Right renal pelvis (tissue), 4 donors: ENCODE data around the gene PRXL2A. TPM values are rescaled to one million over a fixed set of nuclear protein-coding genes. Genes with fewer than 3 reads are reported as not detected.
"Not testable (repeated sequence)": the region's sequence is repeated elsewhere in the genome, so short reads cannot be mapped to it uniquely, and the experiment has no call there.

Source experiments
- DNase-seq, 4 donors: peaks; one replicate each; pipeline ENCODE4 v3.0.0-alpha.2; 2013; ENCODE audit warnings: low read depth in 4 of 4, low spot score in 3 of 4, missing footprints in 1 of 4
- polyA plus RNA-seq, 4 donors: library from polyadenylated mRNA; unstranded; fragments of 120-200 nt; gene quantifications; one replicate each; pipeline ENCODE4 v1.2.1, GENCODE V29; 2013; ENCODE audit not compliant: insufficient read length in 4 of 4

PRXL2A gene
- polyA plus RNA-seq, 4 donors, result 104 to 142 (median 121) TPM

GRCh38 chr10:80473096-80473657, 64.8 kb downstream of the PRXL2A start:
- no peak for DNase-seq

DNA sequence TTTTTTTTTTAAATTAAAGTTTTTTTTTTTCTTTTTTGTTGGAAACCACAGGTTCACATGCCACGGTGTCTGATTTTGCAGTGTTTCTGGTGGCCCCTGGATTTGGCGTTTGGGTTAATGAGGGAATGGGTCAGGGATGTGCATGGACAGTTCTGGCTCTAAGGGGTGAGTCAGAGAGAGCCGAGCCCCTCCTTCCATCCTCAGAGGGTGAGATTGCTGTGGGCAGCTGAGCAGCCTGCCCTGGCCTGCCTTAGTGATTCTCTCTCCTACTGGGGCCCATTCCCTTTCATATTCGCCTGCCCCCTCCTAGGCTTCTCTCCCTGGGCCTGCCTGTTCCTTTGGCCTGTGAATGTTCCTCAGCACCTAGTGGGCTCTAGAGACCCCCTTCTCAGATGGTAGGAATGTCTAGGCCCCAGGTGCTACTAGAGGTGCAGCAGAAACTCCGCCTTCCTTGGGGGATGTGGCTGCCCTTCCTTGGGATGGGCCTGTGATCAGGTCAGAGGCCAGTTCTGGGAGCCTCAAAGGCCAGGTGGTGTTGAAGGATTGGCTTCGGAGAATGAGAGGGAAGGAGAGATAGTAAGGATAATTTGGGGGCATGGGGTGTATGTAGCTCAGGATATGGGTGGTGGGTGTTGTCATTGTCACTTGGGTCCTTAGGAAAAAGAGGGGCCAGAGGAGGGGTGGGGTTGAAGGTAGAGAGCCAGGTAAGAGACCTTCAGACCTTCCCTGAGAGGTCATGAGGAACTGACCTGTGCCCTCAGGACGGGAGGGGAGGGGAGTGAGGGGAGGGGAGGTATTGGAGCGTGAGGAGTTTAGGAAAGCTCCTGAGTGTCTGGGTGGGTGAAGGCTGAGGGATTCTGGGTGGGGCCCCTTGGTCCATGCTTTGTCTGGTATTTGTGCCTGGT, 65.6 kb downstream of the PRXL2A start:
- no peak for DNase-seq

DNA sequence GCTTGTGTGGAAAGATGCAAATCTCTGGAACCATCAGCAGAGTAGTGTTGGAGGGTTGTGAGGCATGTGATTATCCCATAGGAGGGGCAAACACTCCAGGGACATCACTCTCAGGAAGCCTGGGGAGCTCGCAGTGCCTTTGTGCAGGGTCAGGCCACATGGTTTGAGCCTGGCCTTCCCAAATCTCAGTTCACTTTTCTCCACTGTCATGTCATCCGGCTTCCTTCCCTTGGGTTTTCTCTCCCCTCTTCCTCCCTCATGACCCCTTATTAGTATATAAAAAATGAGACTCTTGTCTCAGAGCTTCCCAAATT, 66.2 kb downstream of the PRXL2A start:
- no peak for DNase-seq

DNA sequence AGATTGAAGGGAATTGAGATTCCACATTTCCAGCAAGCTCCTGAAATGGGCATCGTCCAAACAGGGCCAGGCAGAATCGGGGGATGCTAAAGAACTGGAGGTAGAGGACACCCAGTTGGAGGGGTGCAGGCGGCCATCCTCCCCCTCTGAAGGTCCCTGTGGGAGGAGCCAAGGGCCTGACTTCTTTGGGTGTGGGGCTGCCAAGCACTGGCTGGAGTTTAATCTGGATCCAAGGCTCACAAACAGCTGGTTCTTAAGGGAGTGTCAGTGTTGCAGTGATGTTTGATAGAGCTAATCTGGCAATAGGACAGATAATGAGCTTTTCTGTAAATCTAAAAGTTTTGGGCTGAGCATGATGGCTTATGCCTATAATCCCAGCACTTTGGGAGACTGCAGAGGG, 66.6 kb downstream of the PRXL2A start:
- DNase-seq, result no peak

DNA sequence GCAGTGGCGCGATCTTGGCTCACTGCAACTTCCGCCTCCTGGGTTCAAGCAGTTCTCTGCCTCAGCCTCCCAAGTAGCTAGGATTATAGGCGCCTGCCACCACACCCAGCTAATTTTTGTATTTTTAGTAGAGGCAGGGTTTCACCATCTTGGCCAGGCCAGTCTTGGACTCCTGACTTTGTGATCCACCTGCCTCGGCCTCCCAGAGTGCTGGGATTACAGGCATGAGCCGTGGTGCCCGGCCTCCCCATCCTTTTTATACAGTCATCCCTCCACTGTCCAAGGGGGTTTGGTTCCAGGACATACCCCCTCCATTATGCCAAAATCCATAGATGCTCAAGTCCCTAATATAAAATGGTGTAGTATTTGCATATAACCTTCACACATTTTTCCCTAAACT, 67.3 kb downstream of the PRXL2A start:
- not testable (repeated sequence) for DNase-seq

DNA sequence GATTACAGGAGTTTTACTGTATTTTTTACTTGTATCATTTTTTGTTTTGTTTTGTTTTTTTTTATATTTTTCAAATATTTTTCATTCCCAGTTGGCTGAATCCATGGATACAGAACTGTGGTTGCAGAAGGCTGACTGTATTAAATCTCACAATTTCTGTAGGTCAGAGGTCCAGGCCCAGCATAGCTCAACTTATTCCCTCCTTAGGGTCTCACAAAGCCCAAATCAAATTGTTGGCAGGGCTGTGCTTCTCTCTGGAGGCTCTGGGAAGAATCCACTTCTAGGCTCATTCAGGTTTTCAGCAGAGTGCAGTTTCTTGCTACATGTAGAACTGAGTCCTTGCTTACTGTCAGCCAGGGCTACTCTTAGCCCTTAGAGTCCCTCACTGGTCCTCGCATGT, 68.3 kb downstream of the PRXL2A start:
- no peak for DNase-seq

DNA sequence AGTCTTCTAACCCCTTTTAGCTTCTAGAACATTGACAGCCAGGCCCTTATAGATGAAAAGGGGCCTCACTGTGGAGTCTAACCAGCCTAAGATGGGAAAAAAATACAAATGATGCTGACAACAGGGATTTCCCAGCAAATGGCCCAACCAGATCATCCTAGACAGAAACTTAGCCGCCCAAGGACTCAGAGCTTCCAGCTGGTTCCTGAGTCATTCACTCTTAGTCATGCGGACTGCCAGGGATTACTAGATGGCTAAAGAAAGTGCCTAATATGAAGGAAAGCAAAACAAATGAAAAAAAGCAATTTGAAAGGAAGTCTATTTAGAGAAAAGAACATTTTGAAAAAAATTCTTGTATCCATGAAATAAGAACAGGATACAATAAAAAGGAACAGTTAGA, 69.5 kb downstream of the PRXL2A start:
- no peak for DNase-seq

DNA sequence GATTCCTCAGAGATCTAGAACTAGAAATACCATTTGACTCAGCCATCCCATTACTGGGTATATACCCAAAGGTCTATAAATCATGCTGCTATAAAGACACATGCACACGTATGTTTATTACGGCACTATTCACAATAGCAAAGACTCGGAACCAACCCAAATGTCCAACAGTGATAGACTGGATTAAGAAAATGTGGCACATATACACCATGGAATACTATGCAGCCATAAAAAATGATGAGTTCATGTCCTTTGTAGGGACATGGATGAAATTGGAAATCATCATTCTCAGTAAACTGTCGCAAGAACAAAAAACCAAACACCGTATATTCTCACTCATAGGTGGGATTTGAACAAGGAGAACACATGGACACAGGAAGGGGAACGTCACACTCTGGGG, 72.0 kb downstream of the PRXL2A start:
- not testable (repeated sequence) for DNase-seq

DNA sequence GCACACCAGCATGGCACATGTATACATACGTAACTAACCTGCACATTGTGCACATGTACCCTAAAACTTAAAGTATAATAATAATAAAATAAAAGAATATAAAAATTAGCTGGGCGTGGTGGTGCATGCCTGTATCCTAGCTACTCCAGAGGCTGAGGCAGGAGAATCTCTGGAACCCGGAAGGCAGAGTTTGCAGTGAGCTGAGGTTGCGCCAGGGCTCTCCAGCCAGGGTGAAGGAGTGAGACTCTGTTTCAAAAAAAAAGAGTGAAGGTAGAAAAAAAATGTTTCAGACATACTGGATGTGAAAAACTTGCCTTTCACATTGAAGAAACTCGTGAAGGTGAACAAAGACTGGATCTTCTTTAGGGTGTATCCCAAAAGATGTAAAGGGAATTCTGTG, 72.5 kb downstream of the PRXL2A start:
- DNase-seq, result no peak

DNA sequence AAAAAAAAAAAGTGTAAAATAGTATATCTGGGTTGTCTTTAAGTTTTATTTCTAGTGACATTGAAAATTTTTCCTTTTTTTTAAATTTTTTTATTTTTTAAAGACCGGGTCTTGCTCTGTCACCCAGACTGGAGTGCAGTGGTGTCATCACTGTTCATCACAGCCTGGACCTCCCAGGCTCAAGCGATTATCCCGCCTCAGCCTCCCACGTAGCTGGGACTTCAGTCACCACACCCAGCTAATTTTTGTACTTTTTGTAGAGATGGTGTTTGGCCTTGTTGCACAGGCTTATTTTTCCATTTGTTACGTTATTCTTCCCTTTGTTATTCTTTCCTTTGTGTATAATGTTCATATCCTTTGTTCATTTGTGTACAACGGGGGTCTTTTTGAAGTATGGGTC, 75.9 kb downstream of the PRXL2A start:
- no peak for DNase-seq

DNA sequence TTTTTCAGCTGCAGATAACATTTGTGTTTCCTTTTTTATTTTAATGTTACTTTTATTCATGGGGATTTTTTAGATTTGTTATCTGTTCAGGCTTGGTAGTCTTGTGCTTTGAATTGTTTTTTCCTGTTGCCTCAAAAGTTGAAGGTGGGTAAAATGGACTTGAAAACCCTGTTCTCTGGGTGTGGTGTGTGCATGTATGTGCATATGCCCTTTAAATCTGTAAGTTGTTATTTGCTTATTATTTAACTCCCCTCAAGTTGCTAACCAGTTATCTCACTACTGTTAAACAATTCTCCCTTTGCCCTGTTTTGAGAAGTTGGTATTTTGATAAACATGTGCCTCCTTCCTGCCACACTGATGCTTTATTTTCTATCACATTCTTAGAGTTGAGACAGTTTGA, 76.3 kb downstream of the PRXL2A start:
- no peak for DNase-seq

GRCh38 chr10:80485076-80485945, 77.0 kb downstream of the PRXL2A start:
- DNase-seq, result no peak

- no peak for DNase-seq
Measured at GRCh38 chr10:80485946-80486764, 77.8 kb downstream of the PRXL2A start.

Other genes starting within 250 kb of the PRXL2A start
- 100 to 1,000 TPM; 140 to 156 (median 149) TPM for gene ANXA11, start 203.0 kb upstream of the PRXL2A start, polyA plus RNA-seq
- 1 to 10 TPM in 3 of 4 donors, under 1 TPM in 1; 0.81 to 1.4 (median 1.3) TPM for gene MAT1A, start 118.9 kb upstream of the PRXL2A start, polyA plus RNA-seq
- under 1 TPM; 0.32 to 0.76 (median 0.68) TPM for gene DYDC1, start 51.8 kb upstream of the PRXL2A start, polyA plus RNA-seq
- gene DYDC2, start 51.8 kb upstream of the PRXL2A start, polyA plus RNA-seq, result 1 to 10 TPM; 1.5 to 2.4 (median 1.9) TPM
- 100 to 1,000 TPM in 1 of 4 donors, 10 to 100 TPM in 3; 91.6 to 102 (median 92.5) TPM for gene TSPAN14, start 45.8 kb downstream of the PRXL2A start, polyA plus RNA-seq
- gene SH2D4B, start 129.4 kb downstream of the PRXL2A start, polyA plus RNA-seq, result under 1 TPM; 0.07 to 0.20 (median 0.14) TPM